NCI-H774 (cell line): ENCODE data around the gene RGS6.
A peak's percentile ranks its signal among the peaks of the same experiment; 100 is the strongest.

Source experiments
- DNase-seq: peaks from one replicate; lab custom pipeline; 2025; lab: John Stamatoyannopoulos, UW

Gene RGS6

GRCh38 chr14:72404998-72405397, 472.8 kb downstream of the RGS6 start:
- no peak for DNase-seq

GRCh38 chr14:72408020-72408419, 475.8 kb downstream of the RGS6 start:
- DNase-seq: no peak

- no peak for DNase-seq
These were observed 476.8 kb downstream of the RGS6 start for GRCh38 chr14:72409047-72409446.

GRCh38 chr14:72416081-72416849, 484.0 kb downstream of the RGS6 start:
- DNase-seq: no peak

- DNase-seq: no peak
These were observed 484.7 kb downstream of the RGS6 start for GRCh38 chr14:72416892-72417291.

GRCh38 chr14:72418806-72419205, 486.6 kb downstream of the RGS6 start:
- no peak for DNase-seq

GRCh38 chr14:72419226-72419775, 487.1 kb downstream of the RGS6 start:
- DNase-seq: no peak

- peak; percentile 13 for DNase-seq
These were observed 488.7 kb downstream of the RGS6 start for GRCh38 chr14:72420749-72421474.

- no peak for DNase-seq
These were observed 491.7 kb downstream of the RGS6 start for GRCh38 chr14:72423957-72424356.

- DNase-seq: no peak
These were observed 498.2 kb downstream of the RGS6 start for GRCh38 chr14:72430457-72430856.

GRCh38 chr14:72432748-72433147, 500.5 kb downstream of the RGS6 start:
- DNase-seq: no peak

GRCh38 chr14:72433511-72433910, 501.3 kb downstream of the RGS6 start:
- no peak for DNase-seq

- no peak for DNase-seq
These were observed 502.6 kb downstream of the RGS6 start for GRCh38 chr14:72434856-72435255.

- no peak for DNase-seq
These were observed 507.5 kb downstream of the RGS6 start for GRCh38 chr14:72439707-72440106.

GRCh38 chr14:72443256-72443655, 511.0 kb downstream of the RGS6 start:
- no peak for DNase-seq

- no peak for DNase-seq
These were observed 511.8 kb downstream of the RGS6 start for GRCh38 chr14:72443991-72444441.

- no peak for DNase-seq
These were observed 512.5 kb downstream of the RGS6 start for GRCh38 chr14:72444701-72445100.

GRCh38 chr14:72448212-72448611, 516.0 kb downstream of the RGS6 start:
- no peak for DNase-seq

- no peak for DNase-seq
These were observed 518.3 kb downstream of the RGS6 start for GRCh38 chr14:72450473-72451044.

- no peak for DNase-seq
These were observed 519.1 kb downstream of the RGS6 start for GRCh38 chr14:72451054-72451972.

GRCh38 chr14:72452774-72453173, 520.5 kb downstream of the RGS6 start:
- no peak for DNase-seq
